ENCODE results near the gene CRADD.
"Not testable (repeated sequence)": the region's sequence is repeated elsewhere in the genome, so short reads cannot be mapped to it uniquely, and the experiment has no call there.

CRADD gene

DNA sequence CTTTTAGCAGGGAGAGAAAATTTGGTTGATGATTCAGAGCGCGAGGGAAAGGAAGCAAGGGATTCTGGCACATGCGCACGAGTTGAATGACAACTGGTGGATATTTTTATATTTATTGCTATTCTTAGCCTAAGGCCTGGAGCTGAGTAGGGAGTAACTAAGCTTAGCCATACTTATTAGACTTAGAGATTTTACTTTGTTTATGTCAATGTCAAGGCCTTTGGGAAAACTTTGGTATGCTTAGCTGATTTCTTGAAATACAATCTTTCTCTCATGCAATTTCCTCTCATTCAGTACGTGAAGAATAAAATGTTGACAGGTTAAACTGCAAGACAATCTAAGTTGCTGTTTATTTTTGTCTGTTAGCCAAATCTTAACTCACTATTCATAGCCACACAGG, 101.1 kb downstream of the CRADD start:
- TF ChIP-seq, protein P1, sequence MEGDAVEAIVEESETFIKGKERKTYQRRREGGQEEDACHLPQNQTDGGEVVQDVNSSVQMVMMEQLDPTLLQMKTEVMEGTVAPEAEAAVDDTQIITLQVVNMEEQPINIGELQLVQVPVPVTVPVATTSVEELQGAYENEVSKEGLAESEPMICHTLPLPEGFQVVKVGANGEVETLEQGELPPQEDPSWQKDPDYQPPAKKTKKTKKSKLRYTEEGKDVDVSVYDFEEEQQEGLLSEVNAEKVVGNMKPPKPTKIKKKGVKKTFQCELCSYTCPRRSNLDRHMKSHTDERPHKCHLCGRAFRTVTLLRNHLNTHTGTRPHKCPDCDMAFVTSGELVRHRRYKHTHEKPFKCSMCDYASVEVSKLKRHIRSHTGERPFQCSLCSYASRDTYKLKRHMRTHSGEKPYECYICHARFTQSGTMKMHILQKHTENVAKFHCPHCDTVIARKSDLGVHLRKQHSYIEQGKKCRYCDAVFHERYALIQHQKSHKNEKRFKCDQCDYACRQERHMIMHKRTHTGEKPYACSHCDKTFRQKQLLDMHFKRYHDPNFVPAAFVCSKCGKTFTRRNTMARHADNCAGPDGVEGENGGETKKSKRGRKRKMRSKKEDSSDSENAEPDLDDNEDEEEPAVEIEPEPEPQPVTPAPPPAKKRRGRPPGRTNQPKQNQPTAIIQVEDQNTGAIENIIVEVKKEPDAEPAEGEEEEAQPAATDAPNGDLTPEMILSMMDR (conservative IDR thresholded peaks at IDR 0.05; ENCODE audit: low read depth): no peak
- CTCF ChIA-PET: no interaction called here
- no peak overlapping the region for H3K27ac ChIP-seq
- DNase-seq (ENCODE audit: low spot score): no peak
- POLR2A ChIA-PET (ENCODE audit: low non-redundant PET): no interaction called here

DNA sequence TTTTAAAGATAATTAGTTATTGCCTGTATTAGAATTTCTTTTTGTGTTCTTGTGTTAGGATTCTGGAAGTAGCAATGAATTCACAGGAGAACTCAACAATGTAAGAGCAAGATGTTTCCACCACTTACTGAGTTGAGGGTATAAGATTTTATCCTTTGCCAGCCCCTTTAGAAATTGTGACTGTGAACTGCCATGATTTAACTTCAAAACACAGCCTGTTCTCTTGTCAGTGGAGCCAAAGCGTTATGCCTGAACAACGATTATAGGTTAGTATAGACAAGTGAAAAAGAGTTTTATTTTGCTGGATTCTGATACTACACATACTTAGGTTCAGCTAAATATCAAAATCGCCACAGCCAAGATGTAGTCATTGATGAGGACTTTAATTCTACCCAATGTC, 101.6 kb downstream of the CRADD start:
- DNase-seq (ENCODE audit: low spot score): no peak
- H3K27ac ChIP-seq: no peak overlapping the region
- CTCF ChIA-PET: no interaction called here
- TF ChIP-seq, protein P1 (conservative IDR thresholded peaks at IDR 0.05; ENCODE audit: low read depth): no peak
- POLR2A ChIA-PET (ENCODE audit: low non-redundant PET): no interaction called here

DNA sequence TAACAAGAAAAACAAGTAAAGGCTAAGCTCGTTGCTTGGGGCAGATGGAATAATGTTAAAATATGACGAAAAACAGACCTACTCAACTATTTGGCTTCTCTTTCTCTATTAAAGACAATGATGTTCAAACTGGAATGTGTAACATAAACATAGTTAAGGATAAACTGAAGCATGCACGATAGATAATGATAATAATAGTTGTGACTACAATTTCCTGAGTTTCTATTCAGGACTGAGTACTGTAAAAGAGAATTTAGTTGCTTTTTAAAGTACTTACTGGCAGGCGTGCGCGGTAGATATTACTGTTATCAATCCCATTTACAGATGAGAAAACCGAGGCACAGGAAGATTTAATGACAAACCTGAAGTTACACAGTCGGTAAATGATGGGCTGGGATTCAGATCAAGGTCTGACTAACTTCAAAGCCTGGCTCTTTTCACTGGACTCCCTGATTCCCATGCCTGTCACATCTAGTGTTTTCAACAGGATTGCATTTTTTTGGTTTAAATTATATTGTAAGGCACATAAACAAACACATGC, 103.0 kb downstream of the CRADD start:
- CTCF ChIA-PET: interaction anchor here (0.6 kb wide), 2 partner anchors 14 to 125 kb away, joined by 3 read pairs; no protein-coding TSS in a partner anchor
- TF ChIP-seq, protein P1 (conservative IDR thresholded peaks at IDR 0.05; ENCODE audit: low read depth): no peak
- POLR2A ChIA-PET (ENCODE audit: low non-redundant PET): no interaction called here
- DNase-seq (ENCODE audit: low spot score): no peak
- no peak overlapping the region for H3K27ac ChIP-seq

- CTCF ChIA-PET: interaction anchor here (0.6 kb wide), 2 partner anchors 13 to 125 kb away, joined by 3 read pairs; no protein-coding TSS in a partner anchor
- H3K27ac ChIP-seq; DNase-seq (ENCODE audit: low spot score); POLR2A ChIA-PET (ENCODE audit: low non-redundant PET): not testable (repeated sequence)
These were observed 103.7 kb downstream of the CRADD start for GRCh38 chr12:93780886-93781285.

DNA sequence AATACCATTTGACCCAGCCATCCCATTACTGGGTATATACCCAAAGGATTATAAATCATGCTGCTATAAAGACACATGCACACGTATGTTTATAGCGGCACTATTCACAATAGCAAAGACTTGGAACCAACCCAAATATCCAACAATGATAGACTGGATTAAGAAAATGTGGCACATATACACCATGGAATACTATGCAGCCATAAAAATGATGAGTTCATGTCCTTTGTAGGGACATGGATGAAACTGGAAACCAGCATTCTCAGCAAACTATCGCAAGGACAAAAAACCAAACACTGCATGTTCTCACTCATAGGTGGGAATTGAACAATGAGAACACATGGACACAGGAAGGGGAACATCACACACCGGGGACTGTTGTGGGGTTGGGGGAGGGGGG, 104.8 kb downstream of the CRADD start:
- H3K27ac ChIP-seq: not testable (repeated sequence)
- CTCF ChIA-PET: interaction anchor here (0.7 kb wide), 1 partner anchor 118 kb away, joined by 5 read pairs; no protein-coding TSS in a partner anchor

DNA sequence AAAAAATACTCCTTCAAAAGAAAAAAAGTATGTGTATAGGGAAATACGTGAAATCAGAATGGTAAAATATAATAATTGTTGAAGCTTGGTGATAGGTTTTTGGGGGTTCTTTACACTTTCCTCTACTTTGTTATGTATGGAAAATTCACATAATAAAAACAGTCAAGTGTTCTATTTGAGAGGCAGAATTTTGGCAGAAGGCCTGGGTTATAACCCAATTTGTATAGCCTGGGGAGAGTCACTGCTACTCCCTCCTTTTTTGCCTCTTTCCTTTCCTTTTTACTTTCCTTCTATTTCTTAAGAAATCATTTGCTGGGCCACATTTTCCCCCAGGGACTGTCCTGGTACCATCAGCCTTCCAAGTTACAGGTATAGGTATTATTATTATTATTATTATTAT, 105.7 kb downstream of the CRADD start:
- POLR2A ChIA-PET (ENCODE audit: low non-redundant PET): interaction anchor here (0.6 kb wide), 1 partner anchor 353 kb away, joined by 3 read pairs; no protein-coding TSS in a partner anchor
- DNase-seq (ENCODE audit: low spot score): no peak
- TF ChIP-seq, protein P1 (conservative IDR thresholded peaks at IDR 0.05; ENCODE audit: low read depth): no peak
- no peak overlapping the region for H3K27ac ChIP-seq
- CTCF ChIA-PET: no interaction called here

More for the DNA sequence above, 104.8 kb downstream of the CRADD start:
- DNase-seq (ENCODE audit: low spot score); POLR2A ChIA-PET (ENCODE audit: low non-redundant PET): not testable (repeated sequence)

DNA sequence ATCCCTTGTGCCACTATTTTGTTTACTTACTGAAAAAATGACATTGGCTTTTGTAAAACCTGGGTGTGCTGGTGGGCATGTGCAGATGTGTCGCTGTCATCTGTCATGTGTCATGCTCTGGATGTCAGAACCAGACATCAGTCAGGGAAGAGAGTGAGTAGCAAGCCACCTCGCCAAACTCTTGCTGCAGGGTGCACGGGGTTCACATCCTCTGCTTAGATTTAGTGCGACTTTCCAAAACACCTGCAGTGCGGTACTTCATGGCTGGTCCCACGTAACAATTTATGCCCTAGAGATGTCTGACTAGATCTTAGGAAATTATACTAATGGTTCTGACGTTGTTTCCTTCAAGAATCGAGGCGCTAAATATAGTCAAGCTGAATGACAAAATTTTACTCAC, 106.7 kb downstream of the CRADD start:
- TF ChIP-seq, protein P1 (conservative IDR thresholded peaks at IDR 0.05; ENCODE audit: low read depth): no peak
- H3K27ac ChIP-seq: peak overlapping the region; percentile 77
- POLR2A ChIA-PET (ENCODE audit: low non-redundant PET): no interaction called here
- CTCF ChIA-PET: interaction anchor here (0.5 kb wide), 1 partner anchor 165 kb away, joined by 3 read pairs; no protein-coding TSS in a partner anchor
- DNase-seq (ENCODE audit: low spot score): no peak
